WTC11 (cell line): Measurements from ENCODE around the gene FPR2. TPM values are rescaled to one million over a fixed set of nuclear protein-coding genes. Genes with fewer than 3 reads are reported as not detected.

Source experiments
- ATAC-seq: fragments of 200-7000 bp; cut with Tn5 transposase; 2 replicates; pipeline ENCODE4 v1.10.0; 2021; ENCODE audit warnings: mild to moderate bottlenecking, moderate library complexity
- CTCF ChIA-PET: fragments of 300-600 bp; sonication (Branson Sonifier 250); formaldehyde crosslinking; loops from one replicate; lab custom pipeline; 2021; ENCODE audit warnings: antibody characterized with exemption; lab: Charles Lee
- POLR2A ChIA-PET: fragments of 350-600 bp; sonication (Branson Sonifier 250); formaldehyde crosslinking; loops from one replicate; lab custom pipeline; 2021; ENCODE audit warnings: antibody characterized with exemption; lab: Charles Lee
- DNase-seq: peaks from one replicate; pipeline ENCODE4 v3.0.0; 2021; ENCODE audit warnings: low spot score
- H3K27ac Mint-ChIP-seq: 2 replicates; pipeline ENCODE4 v1.8.0; 2021; ENCODE audit warnings: mixed read lengths
- H3K27me3 Mint-ChIP-seq: 2 replicates; pipeline ENCODE4 v1.8.0; 2021; ENCODE audit warnings: low read depth, mild to moderate bottlenecking, moderate library complexity, mixed read lengths
- H3K36me3 Mint-ChIP-seq: 2 replicates; pipeline ENCODE4 v1.8.0; 2021; ENCODE audit warnings: mixed read lengths
- H3K4me1 Mint-ChIP-seq: 2 replicates; pipeline ENCODE4 v1.8.0; 2022; ENCODE audit warnings: mixed read lengths
- H3K4me3 Mint-ChIP-seq: 2 replicates; pipeline ENCODE4 v1.8.0; 2021; ENCODE audit warnings: mild to moderate bottlenecking, moderate library complexity, mixed read lengths
- H3K9me3 Mint-ChIP-seq: 2 replicates; pipeline ENCODE4 v1.8.0; 2021; ENCODE audit warnings: mixed read lengths
- ELF4 ChIP-seq: sonication (generic); formaldehyde crosslinking; IDR thresholded peaks from 2 replicates; pipeline ENCODE4 v1.8.1; 2022; ENCODE audit warnings: low read depth, mild to moderate bottlenecking, moderate library complexity, missing genetic modification reagents
- GRHL2 ChIP-seq: fragments of 250-450 bp; sonication (Bioruptor Pico); IDR thresholded peaks from 2 replicates; pipeline ENCODE4 v1.8.0; 2022; ENCODE audit warnings: mild to moderate bottlenecking, moderate library complexity; ENCODE audit not compliant: insufficient replicate concordance, severe bottlenecking
- HMGA2 ChIP-seq: fragments of 250-450 bp; sonication (Bioruptor Pico); IDR thresholded peaks from 2 replicates; pipeline ENCODE4 v1.4.0; 2021; ENCODE audit warnings: mild to moderate bottlenecking, moderate library complexity
- MXD4 ChIP-seq: fragments of 250-450 bp; sonication (Bioruptor Pico); IDR thresholded peaks from 2 replicates; pipeline ENCODE4 v1.8.0; 2021; ENCODE audit warnings: mild to moderate bottlenecking, moderate library complexity, borderline replicate concordance
- MYBL2 ChIP-seq: sonication (generic); formaldehyde crosslinking; IDR thresholded peaks from 2 replicates; pipeline ENCODE4 v1.8.1; 2023; ENCODE audit warnings: mild to moderate bottlenecking, moderate library complexity, missing genetic modification reagents
- NR1H2 ChIP-seq: sonication (generic); formaldehyde crosslinking; IDR thresholded peaks from 2 replicates; pipeline ENCODE4 v1.9.0; 2021; ENCODE audit warnings: mild to moderate bottlenecking, moderate library complexity, missing genetic modification reagents
- OVOL2 ChIP-seq: fragments of 250-450 bp; sonication (Bioruptor Pico); IDR thresholded peaks from 2 replicates; pipeline ENCODE4 v1.9.0; 2021; ENCODE audit warnings: mild to moderate bottlenecking, borderline replicate concordance
- SMAD3 ChIP-seq: sonication (generic); formaldehyde crosslinking; IDR thresholded peaks from 2 replicates; pipeline ENCODE4 v1.8.0; 2022; ENCODE audit warnings: missing genetic modification reagents, mild to moderate bottlenecking, borderline replicate concordance
- TEAD4 ChIP-seq: sonication (generic); formaldehyde crosslinking; IDR thresholded peaks from 2 replicates; pipeline ENCODE4 v1.8.0; 2022; ENCODE audit warnings: mild to moderate bottlenecking, missing genetic modification reagents
- ZNF121 ChIP-seq: sonication (generic); formaldehyde crosslinking; IDR thresholded peaks from 2 replicates; pipeline ENCODE4 v1.8.0; 2023; ENCODE audit warnings: missing genetic modification reagents
- total RNA-seq: library from RNA; stranded (reverse); gene quantifications from 3 replicates; pipeline ENCODE4 v1.2.3, GENCODE V29; 2021
- TF ChIP-seq, protein P1 (sequence below): sonication (generic); formaldehyde crosslinking; IDR thresholded peaks from 2 replicates; pipeline ENCODE4 v1.8.0; 2023; ENCODE audit warnings: mild to moderate bottlenecking, missing genetic modification reagents
- TF ChIP-seq, protein P2 (sequence below): sonication (generic); formaldehyde crosslinking; IDR thresholded peaks from 2 replicates; pipeline ENCODE4 v1.8.1; 2022; ENCODE audit warnings: low read depth, missing genetic modification reagents, borderline replicate concordance
- TF ChIP-seq, protein P3 (sequence below): fragments of 250-450 bp; sonication (Bioruptor Pico); IDR thresholded peaks from 2 replicates; pipeline ENCODE4 v1.9.0; 2021; ENCODE audit warnings: moderate library complexity, mild to moderate bottlenecking, inconsistent platforms, borderline replicate concordance
- TF ChIP-seq, protein P4 (sequence below): sonication (generic); formaldehyde crosslinking; conservative IDR thresholded peaks from 2 replicates; pipeline ENCODE4 v1.8.1; 2022; ENCODE audit warnings: mild to moderate bottlenecking, missing genetic modification reagents
- TF ChIP-seq, protein P5 (sequence below): fragments of 250-450 bp; sonication (Bioruptor Pico); IDR thresholded peaks from 2 replicates; pipeline ENCODE4 v1.9.0; 2021; ENCODE audit warnings: mild to moderate bottlenecking
- TF ChIP-seq, protein P6 (sequence below): fragments of 250-450 bp; sonication (Bioruptor Pico); IDR thresholded peaks from 2 replicates; pipeline ENCODE4 v1.9.0; 2021; ENCODE audit warnings: mild to moderate bottlenecking, borderline replicate concordance
- TF ChIP-seq, protein P7 (sequence below): sonication (generic); formaldehyde crosslinking; conservative IDR thresholded peaks from 2 replicates; pipeline ENCODE4 v1.8.1; 2023; ENCODE audit warnings: mild to moderate bottlenecking, low read depth, missing genetic modification reagents, moderate library complexity
- TF ChIP-seq, protein P8 (sequence below): sonication (generic); formaldehyde crosslinking; IDR thresholded peaks from 2 replicates; pipeline ENCODE4 v1.8.0; 2023; ENCODE audit warnings: missing genetic modification reagents

FPR2 gene
- total RNA-seq, 1 experiment from 2014 or later = 0.31 TPM

DNA sequence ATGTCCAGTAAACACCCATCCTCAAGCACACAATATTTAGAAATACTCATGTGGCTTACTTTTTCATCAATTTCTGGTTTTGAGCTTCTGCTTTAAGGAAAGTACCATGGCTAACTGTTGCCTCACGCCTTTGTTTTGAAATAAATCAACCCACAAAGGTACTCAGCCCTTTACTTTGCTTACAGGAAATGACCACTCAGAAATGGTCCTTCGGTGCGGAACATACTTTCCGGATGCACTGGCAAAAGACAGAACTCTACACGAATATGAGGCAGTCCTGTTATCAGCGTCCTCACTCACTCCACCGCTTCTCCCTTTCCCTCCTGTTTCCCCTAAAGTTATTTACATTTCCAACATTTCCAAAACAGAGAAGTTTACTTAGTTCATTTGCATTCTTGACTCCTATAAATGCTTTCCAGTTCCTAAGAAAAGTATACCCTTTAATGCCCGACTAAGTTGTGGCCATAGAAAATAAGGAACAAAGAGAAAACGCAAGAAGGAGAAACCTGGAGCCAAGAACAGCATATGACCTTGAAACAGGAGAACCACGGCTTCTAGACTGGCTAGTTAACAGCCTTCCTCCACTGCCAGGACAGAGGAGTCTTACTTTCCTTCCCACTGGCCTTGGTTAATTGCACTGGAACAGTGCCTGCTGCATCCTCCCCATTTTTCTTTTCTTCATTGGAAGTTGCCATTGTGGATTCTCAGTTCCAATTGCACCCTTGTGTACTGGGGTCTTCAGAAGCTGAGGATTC is 10.6 kb downstream of the FPR2 start (continued):
- TF ChIP-seq, protein P1, sequence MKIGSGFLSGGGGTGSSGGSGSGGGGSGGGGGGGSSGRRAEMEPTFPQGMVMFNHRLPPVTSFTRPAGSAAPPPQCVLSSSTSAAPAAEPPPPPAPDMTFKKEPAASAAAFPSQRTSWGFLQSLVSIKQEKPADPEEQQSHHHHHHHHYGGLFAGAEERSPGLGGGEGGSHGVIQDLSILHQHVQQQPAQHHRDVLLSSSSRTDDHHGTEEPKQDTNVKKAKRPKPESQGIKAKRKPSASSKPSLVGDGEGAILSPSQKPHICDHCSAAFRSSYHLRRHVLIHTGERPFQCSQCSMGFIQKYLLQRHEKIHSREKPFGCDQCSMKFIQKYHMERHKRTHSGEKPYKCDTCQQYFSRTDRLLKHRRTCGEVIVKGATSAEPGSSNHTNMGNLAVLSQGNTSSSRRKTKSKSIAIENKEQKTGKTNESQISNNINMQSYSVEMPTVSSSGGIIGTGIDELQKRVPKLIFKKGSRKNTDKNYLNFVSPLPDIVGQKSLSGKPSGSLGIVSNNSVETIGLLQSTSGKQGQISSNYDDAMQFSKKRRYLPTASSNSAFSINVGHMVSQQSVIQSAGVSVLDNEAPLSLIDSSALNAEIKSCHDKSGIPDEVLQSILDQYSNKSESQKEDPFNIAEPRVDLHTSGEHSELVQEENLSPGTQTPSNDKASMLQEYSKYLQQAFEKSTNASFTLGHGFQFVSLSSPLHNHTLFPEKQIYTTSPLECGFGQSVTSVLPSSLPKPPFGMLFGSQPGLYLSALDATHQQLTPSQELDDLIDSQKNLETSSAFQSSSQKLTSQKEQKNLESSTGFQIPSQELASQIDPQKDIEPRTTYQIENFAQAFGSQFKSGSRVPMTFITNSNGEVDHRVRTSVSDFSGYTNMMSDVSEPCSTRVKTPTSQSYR (CRISPR knock-in tag) = no peak
- no peak for TF ChIP-seq HMGA2 (CRISPR knock-in tag)
- TF ChIP-seq MYBL2 (CRISPR knock-in tag) = no peak
- TF ChIP-seq, protein P2, sequence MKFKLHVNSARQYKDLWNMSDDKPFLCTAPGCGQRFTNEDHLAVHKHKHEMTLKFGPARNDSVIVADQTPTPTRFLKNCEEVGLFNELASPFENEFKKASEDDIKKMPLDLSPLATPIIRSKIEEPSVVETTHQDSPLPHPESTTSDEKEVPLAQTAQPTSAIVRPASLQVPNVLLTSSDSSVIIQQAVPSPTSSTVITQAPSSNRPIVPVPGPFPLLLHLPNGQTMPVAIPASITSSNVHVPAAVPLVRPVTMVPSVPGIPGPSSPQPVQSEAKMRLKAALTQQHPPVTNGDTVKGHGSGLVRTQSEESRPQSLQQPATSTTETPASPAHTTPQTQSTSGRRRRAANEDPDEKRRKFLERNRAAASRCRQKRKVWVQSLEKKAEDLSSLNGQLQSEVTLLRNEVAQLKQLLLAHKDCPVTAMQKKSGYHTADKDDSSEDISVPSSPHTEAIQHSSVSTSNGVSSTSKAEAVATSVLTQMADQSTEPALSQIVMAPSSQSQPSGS = no peak
- TF ChIP-seq, protein P3, sequence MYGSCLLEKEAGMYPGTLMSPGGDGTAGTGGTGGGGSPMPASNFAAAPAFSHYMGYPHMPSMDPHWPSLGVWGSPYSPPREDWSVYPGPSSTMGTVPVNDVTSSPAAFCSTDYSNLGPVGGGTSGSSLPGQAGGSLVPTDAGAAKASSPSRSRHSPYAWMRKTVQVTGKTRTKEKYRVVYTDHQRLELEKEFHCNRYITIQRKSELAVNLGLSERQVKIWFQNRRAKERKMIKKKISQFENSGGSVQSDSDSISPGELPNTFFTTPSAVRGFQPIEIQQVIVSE (CRISPR knock-in tag) = no peak
- TF ChIP-seq, protein P4, sequence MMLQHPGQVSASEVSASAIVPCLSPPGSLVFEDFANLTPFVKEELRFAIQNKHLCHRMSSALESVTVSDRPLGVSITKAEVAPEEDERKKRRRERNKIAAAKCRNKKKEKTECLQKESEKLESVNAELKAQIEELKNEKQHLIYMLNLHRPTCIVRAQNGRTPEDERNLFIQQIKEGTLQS (CRISPR knock-in tag) = no peak
- TF ChIP-seq OVOL2 (CRISPR knock-in tag) = no peak
- TF ChIP-seq ELF4 (CRISPR knock-in tag) = no peak

DNA sequence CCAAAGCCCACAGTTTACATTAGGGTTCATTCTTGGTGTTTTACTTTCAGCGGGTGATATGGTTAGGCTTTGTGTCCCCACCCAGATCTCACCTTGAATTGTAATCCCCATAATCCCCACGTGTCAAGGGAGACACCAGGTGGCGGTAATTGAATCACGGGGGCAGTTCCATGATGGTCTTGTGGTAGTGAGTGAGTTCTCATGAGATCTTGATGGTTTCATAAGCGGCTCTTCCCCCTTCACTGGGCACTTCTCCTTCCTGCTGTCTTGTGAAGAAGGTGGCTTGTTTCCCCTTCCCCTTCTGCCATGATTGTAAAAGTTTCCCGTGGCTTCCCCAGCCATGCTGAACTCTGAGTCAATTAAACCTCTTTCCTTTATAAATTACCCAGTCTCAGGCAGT is 12.0 kb downstream of the FPR2 start:
- peaks cover 9% of the 10 kb centered on the region for H3K4me1 Mint-ChIP-seq
- H3K27ac Mint-ChIP-seq = no peak overlapping the region
- no peaks in the 10 kb centered on the region for H3K36me3 Mint-ChIP-seq
- DNase-seq (no peak), ATAC-seq (no peak)
- no peak overlapping the region for H3K4me3 Mint-ChIP-seq
- H3K9me3 Mint-ChIP-seq = peaks cover 4% of the 10 kb centered on the region; the same call in 1 of the 2 replicates
- H3K27me3 Mint-ChIP-seq = peaks cover 24% of the 10 kb centered on the region
- ChIA-PET CTCF (interaction anchor here (0.6 kb wide), 1 partner anchor 310 kb away, joined by 6 read pairs; no protein-coding TSS in a partner anchor), POLR2A (no interaction called here)
- TF ChIP-seq, protein P5, sequence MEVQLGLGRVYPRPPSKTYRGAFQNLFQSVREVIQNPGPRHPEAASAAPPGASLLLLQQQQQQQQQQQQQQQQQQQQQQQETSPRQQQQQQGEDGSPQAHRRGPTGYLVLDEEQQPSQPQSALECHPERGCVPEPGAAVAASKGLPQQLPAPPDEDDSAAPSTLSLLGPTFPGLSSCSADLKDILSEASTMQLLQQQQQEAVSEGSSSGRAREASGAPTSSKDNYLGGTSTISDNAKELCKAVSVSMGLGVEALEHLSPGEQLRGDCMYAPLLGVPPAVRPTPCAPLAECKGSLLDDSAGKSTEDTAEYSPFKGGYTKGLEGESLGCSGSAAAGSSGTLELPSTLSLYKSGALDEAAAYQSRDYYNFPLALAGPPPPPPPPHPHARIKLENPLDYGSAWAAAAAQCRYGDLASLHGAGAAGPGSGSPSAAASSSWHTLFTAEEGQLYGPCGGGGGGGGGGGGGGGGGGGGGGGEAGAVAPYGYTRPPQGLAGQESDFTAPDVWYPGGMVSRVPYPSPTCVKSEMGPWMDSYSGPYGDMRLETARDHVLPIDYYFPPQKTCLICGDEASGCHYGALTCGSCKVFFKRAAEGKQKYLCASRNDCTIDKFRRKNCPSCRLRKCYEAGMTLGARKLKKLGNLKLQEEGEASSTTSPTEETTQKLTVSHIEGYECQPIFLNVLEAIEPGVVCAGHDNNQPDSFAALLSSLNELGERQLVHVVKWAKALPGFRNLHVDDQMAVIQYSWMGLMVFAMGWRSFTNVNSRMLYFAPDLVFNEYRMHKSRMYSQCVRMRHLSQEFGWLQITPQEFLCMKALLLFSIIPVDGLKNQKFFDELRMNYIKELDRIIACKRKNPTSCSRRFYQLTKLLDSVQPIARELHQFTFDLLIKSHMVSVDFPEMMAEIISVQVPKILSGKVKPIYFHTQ = no peak
- TF ChIP-seq GRHL2 (CRISPR knock-in tag) (no peak), NR1H2 (CRISPR knock-in tag) (no peak), TEAD4 (no peak), MXD4 (CRISPR knock-in tag) (no peak), SMAD3 (no peak), ZNF121 (CRISPR knock-in tag) (no peak), ELF4 (CRISPR knock-in tag) (no peak)
- TF ChIP-seq, protein P6, sequence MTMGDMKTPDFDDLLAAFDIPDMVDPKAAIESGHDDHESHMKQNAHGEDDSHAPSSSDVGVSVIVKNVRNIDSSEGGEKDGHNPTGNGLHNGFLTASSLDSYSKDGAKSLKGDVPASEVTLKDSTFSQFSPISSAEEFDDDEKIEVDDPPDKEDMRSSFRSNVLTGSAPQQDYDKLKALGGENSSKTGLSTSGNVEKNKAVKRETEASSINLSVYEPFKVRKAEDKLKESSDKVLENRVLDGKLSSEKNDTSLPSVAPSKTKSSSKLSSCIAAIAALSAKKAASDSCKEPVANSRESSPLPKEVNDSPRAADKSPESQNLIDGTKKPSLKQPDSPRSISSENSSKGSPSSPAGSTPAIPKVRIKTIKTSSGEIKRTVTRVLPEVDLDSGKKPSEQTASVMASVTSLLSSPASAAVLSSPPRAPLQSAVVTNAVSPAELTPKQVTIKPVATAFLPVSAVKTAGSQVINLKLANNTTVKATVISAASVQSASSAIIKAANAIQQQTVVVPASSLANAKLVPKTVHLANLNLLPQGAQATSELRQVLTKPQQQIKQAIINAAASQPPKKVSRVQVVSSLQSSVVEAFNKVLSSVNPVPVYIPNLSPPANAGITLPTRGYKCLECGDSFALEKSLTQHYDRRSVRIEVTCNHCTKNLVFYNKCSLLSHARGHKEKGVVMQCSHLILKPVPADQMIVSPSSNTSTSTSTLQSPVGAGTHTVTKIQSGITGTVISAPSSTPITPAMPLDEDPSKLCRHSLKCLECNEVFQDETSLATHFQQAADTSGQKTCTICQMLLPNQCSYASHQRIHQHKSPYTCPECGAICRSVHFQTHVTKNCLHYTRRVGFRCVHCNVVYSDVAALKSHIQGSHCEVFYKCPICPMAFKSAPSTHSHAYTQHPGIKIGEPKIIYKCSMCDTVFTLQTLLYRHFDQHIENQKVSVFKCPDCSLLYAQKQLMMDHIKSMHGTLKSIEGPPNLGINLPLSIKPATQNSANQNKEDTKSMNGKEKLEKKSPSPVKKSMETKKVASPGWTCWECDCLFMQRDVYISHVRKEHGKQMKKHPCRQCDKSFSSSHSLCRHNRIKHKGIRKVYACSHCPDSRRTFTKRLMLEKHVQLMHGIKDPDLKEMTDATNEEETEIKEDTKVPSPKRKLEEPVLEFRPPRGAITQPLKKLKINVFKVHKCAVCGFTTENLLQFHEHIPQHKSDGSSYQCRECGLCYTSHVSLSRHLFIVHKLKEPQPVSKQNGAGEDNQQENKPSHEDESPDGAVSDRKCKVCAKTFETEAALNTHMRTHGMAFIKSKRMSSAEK (CRISPR knock-in tag) = no peak
- TF ChIP-seq, protein P7, sequence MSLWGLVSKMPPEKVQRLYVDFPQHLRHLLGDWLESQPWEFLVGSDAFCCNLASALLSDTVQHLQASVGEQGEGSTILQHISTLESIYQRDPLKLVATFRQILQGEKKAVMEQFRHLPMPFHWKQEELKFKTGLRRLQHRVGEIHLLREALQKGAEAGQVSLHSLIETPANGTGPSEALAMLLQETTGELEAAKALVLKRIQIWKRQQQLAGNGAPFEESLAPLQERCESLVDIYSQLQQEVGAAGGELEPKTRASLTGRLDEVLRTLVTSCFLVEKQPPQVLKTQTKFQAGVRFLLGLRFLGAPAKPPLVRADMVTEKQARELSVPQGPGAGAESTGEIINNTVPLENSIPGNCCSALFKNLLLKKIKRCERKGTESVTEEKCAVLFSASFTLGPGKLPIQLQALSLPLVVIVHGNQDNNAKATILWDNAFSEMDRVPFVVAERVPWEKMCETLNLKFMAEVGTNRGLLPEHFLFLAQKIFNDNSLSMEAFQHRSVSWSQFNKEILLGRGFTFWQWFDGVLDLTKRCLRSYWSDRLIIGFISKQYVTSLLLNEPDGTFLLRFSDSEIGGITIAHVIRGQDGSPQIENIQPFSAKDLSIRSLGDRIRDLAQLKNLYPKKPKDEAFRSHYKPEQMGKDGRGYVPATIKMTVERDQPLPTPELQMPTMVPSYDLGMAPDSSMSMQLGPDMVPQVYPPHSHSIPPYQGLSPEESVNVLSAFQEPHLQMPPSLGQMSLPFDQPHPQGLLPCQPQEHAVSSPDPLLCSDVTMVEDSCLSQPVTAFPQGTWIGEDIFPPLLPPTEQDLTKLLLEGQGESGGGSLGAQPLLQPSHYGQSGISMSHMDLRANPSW = no peak
- TF ChIP-seq, protein P8, sequence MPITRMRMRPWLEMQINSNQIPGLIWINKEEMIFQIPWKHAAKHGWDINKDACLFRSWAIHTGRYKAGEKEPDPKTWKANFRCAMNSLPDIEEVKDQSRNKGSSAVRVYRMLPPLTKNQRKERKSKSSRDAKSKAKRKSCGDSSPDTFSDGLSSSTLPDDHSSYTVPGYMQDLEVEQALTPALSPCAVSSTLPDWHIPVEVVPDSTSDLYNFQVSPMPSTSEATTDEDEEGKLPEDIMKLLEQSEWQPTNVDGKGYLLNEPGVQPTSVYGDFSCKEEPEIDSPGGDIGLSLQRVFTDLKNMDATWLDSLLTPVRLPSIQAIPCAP = no peak
